KMS-11 (cell line): ENCODE measurements around the gene WDR72.

ENCODE experiments used
- H2AFZ ChIP-seq: fragments of 200-600 bp; sonication (generic); 2 replicates; pipeline ENCODE4 v1.6.1; 2016; ENCODE audit warnings: antibody characterized with exemption, mixed run types, low read depth
- H3K27ac ChIP-seq: fragments of 200-600 bp; sonication (generic); 2 replicates; pipeline ENCODE4 v1.6.1; 2016; ENCODE audit warnings: mild to moderate bottlenecking, mixed run types
- H3K27me3 ChIP-seq: fragments of 200-600 bp; sonication (generic); 2 replicates; pipeline ENCODE4 v1.6.1; 2017; ENCODE audit warnings: mild to moderate bottlenecking, low read depth, mixed run types, moderate library complexity; ENCODE audit not compliant: insufficient read depth
- H3K36me3 ChIP-seq: fragments of 200-600 bp; sonication (generic); 2 replicates; pipeline ENCODE4 v1.6.1; 2017; ENCODE audit warnings: mild to moderate bottlenecking, mixed run types; ENCODE audit not compliant: insufficient read depth
- H3K4me1 ChIP-seq: fragments of 200-600 bp; sonication (generic); 2 replicates; pipeline ENCODE4 v1.6.1; 2016; ENCODE audit warnings: mild to moderate bottlenecking, low read depth, mixed run types; ENCODE audit not compliant: poor library complexity, severe bottlenecking
- H3K4me2 ChIP-seq: fragments of 200-600 bp; sonication (generic); 2 replicates; pipeline ENCODE4 v1.7.0; 2016; ENCODE audit warnings: mild to moderate bottlenecking, mixed run types
- H3K4me3 ChIP-seq: fragments of 200-600 bp; sonication (generic); IDR thresholded peaks from 2 replicates; pipeline ENCODE4 v1.6.1; 2017; ENCODE audit warnings: low read depth, low read length, mixed read lengths; ENCODE audit not compliant: insufficient read depth
- H3K79me2 ChIP-seq: fragments of 200-600 bp; sonication (generic); 2 replicates; pipeline ENCODE4 v1.6.1; 2016; ENCODE audit warnings: low read depth, mixed run types; ENCODE audit not compliant: insufficient read depth
- H3K9ac ChIP-seq: fragments of 200-600 bp; sonication (generic); 2 replicates; pipeline ENCODE4 v1.6.1; 2016; ENCODE audit warnings: mild to moderate bottlenecking, mixed run types
- H4K20me1 ChIP-seq: fragments of 200-600 bp; sonication (generic); 2 replicates; pipeline ENCODE4 v1.6.1; 2016; ENCODE audit warnings: mild to moderate bottlenecking, mixed run types; ENCODE audit not compliant: insufficient read depth
- CTCF ChIP-seq: fragments of 200-600 bp; sonication (generic); conservative IDR thresholded peaks from 2 replicates; pipeline ENCODE4 v1.6.1; 2017; ENCODE audit warnings: low read depth, mild to moderate bottlenecking, antibody characterized with exemption, low read length, moderate library complexity, mixed read lengths

Gene WDR72

DNA sequence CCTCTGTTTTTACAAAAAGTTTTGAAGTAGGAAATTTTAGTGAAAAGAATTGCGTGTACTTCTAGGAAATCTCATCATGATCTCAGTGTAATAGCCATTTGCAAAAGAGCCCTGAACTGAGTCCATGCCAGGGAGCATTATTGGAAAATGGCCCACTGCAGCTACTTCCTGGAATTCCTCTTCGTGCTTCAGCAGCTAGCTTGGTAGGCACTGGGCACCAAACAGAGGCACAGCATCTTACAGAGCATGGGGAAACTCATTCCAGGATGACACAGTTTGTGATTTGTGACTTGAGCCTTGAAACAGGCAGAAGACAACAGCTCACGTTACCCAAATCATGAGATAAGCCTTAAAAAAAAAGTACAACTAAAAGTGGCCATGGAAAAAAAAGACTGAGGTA, 179.1 kb downstream of the WDR72 start:
- no peak overlapping the region for H2AFZ ChIP-seq

GRCh38 chr15:53576841-53577240, 182.6 kb downstream of the WDR72 start:
- Histone ChIP-seq H2AFZ (no peak overlapping the region), H3K4me3 (no peak overlapping the region), H3K4me1 (no peaks in the 10 kb centered on the region), H3K27me3 (no peaks in the 10 kb centered on the region), H3K9ac (no peak overlapping the region), H3K4me2 (no peak overlapping the region), H3K27ac (no peak overlapping the region), H4K20me1 (no peaks in the 10 kb centered on the region), H3K79me2 (no peaks in the 10 kb centered on the region), H3K36me3 (no peaks in the 10 kb centered on the region)
- no peak for TF ChIP-seq CTCF

More for the DNA sequence above, 179.1 kb downstream of the WDR72 start:
- H3K9ac ChIP-seq: no peak overlapping the region
- H4K20me1 ChIP-seq: no peaks in the 10 kb centered on the region
- no peak overlapping the region for H3K4me3 ChIP-seq
- no peaks in the 10 kb centered on the region for H3K27me3 ChIP-seq
- no peak overlapping the region for H3K4me2 ChIP-seq
- no peaks in the 10 kb centered on the region for H3K79me2 ChIP-seq
- H3K4me1 ChIP-seq: no peaks in the 10 kb centered on the region
- TF ChIP-seq CTCF: no peak
- H3K27ac ChIP-seq: no peak overlapping the region
- H3K36me3 ChIP-seq: no peaks in the 10 kb centered on the region

DNA sequence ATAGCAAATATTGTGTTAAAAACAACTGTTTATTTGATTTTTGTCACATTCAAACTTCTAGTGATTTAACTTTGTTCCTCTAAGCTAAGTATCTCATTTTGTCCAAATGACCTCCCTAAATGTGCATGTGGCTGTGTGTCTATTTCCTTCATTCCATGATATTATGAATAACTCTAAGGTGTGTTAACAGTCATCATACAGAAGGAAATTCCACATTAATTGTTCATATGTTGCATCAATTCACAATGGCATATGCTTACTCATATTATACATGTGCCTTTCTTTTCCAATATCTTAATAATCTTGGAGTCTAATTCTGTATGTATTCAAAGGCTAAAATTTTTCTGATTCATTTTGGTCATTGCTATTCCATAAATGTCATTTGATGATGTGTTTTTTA, 186.4 kb downstream of the WDR72 start:
- no peaks in the 10 kb centered on the region for H3K4me1 ChIP-seq
- no peak for TF ChIP-seq CTCF
- H3K4me2 ChIP-seq: no peak overlapping the region
- H3K36me3 ChIP-seq: no peaks in the 10 kb centered on the region
- no peaks in the 10 kb centered on the region for H3K79me2 ChIP-seq
- no peak overlapping the region for H2AFZ ChIP-seq
- H3K27me3 ChIP-seq: no peaks in the 10 kb centered on the region
- H3K9ac ChIP-seq: no peak overlapping the region
- H3K27ac ChIP-seq: no peak overlapping the region
- H4K20me1 ChIP-seq: no peaks in the 10 kb centered on the region
- H3K4me3 ChIP-seq: no peak overlapping the region

DNA sequence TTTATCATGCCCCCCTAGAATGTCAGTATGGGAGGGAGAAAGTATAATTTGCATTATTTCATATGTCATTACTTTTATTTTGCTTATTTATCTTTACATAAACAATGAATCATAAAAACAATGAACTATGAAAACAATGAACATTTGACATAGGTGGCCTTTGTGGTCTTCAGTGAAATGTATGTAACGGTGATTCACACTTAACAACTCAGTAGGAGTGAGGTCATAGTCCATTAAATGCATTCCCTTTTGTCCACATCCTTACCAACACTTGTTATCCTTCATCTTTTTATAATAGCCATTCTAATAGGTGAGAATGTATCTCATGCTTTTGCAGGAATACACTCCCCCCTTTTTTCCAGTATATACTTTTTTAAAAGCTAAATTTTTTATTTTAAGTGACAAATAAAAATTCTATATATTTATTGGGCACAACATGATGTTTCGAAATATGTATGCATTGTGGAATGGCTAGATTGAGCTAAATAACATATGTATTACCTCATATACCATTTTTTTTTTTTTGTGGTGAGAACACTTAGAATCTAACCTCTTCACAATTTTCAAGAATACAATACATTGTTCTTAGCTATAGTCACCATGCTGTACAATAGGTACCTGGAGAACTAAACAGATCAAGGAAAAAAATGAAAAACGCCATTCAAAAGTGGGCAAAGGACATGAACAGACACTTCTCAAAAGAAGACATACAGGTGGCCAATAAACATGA, 189.5 kb downstream of the WDR72 start:
- no peaks in the 10 kb centered on the region for H3K36me3 ChIP-seq
- H3K4me1 ChIP-seq: no peaks in the 10 kb centered on the region
- H3K4me2 ChIP-seq: no peak overlapping the region
- no peaks in the 10 kb centered on the region for H4K20me1 ChIP-seq
- H3K27me3 ChIP-seq: no peaks in the 10 kb centered on the region
- no peak overlapping the region for H3K27ac ChIP-seq
- no peak for TF ChIP-seq CTCF
- no peaks in the 10 kb centered on the region for H3K79me2 ChIP-seq
- no peak overlapping the region for H2AFZ ChIP-seq
- H3K9ac ChIP-seq: no peak overlapping the region
- H3K4me3 ChIP-seq: no peak overlapping the region
